22Rv1 (cell line): Measurements from ENCODE around the gene RPL28.

Experiments used
- CTCF ChIP-seq: fragments of 450-650 bp; IDR thresholded peaks from 2 replicates; pipeline ENCODE4 v1.5.1; 2017; ENCODE audit warnings: mild to moderate bottlenecking
- ZFX ChIP-seq: fragments of 450-650 bp; IDR thresholded peaks from 2 replicates; pipeline ENCODE4 v1.6.1; 2017; ENCODE audit warnings: antibody characterized with exemption, borderline replicate concordance

- TF ChIP-seq ZFX (no peak), CTCF (no peak)
Observed at GRCh38 chr19:55382522-55383054, 3.1 kb upstream of the RPL28 start.
